ENCODE results near the gene CYP4X1.
"Not testable (repeated sequence)": the region's sequence is repeated elsewhere in the genome, so short reads cannot be mapped to it uniquely, and the experiment has no call there.

CYP4X1 gene, protein sequence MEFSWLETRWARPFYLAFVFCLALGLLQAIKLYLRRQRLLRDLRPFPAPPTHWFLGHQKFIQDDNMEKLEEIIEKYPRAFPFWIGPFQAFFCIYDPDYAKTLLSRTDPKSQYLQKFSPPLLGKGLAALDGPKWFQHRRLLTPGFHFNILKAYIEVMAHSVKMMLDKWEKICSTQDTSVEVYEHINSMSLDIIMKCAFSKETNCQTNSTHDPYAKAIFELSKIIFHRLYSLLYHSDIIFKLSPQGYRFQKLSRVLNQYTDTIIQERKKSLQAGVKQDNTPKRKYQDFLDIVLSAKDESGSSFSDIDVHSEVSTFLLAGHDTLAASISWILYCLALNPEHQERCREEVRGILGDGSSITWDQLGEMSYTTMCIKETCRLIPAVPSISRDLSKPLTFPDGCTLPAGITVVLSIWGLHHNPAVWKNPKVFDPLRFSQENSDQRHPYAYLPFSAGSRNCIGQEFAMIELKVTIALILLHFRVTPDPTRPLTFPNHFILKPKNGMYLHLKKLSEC

DNA sequence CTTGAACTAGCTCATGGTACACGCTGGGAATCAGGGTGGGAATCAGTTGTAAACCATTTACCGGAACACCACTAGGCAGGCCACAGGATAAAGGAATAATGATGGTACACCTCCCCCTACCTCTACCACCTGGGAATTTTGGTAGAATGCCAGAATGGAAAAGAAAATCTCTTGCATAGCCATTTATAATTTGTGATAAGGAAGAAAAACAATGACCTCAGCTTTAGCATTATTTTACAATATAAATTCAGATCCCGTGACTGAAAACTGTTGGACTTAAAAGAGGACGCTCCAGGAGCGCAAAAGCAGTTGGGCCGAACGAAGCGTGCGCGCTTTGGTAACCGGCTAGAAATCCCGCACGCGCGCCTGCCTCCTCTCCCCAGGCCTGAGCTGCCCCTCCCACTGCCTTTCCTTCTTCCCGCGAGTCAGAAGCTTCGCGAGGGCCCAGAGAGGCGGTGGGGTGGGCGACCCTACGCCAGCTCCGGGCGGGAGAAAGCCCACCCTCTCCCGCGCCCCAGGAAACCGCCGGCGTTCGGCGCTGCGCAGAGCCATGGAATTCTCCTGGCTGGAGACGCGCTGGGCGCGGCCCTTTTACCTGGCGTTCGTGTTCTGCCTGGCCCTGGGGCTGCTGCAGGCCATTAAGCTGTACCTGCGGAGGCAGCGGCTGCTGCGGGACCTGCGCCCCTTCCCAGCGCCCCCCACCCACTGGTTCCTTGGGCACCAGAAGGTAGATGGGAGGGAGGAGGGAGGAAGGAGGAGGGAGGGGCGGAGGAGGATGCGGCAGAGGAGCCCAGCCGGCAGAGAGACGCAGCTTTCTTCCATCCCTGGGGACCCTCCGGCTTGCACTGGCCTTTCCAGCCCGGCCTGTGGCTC lies at the start of gene CYP4X1:
TSS of gene CYP4X1 (plus strand) at position 402 of the 873 bp plus-strand sequence. CDS start at position 551, 149 bp downstream.
- Mint-ChIP-seq H3K36me3 (ENCODE audit: low read depth) (no peaks in the 10 kb centered on the region), H3K4me3 (no peak within 1 kb of the TSS), H3K27me3 (peaks cover 36% of the 10 kb centered on the region), H3K27ac (no peak within 1 kb of the TSS), H3K9me3 (no peaks in the 10 kb centered on the region), H3K4me1 (ENCODE audit: low read depth) (no peaks in the 10 kb centered on the region)
- intact Hi-C loops (cut with micrococcal nuclease): no loop called here

DNA sequence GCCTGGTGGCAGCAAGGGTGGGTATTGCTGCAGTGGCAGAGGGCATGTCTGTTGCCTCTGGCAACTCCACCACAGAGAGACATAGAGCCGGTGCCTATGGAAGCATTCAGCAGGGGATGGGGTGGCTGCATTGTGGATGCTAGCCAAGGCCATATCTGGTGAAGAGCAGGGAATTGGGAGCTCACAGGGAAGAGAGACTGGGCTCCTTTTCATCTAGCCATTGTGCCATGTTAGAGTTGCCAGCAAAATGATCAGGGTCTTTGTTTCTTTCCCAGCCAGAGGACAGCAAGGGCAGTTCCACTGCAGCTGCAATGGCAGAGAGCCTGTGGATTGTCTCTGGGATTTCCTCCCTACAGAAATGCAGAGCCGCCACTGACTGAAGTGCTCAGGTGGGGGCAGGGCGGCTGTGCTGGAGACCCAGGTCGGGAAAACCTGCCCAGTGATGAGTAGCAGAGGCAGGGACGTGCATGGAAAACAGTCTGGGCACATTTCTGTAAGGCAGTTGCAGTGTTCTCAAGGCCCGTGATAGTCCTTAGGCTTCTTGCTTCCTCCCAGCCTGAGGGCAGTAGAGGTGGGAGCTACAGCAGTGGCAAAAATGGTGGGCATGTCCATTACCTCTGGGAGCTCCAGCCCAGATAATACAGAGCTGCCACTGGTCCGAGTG lies 40.2 kb upstream of the CYP4X1 start:
- intact Hi-C loops (cut with micrococcal nuclease): no loop called here
- no peaks in the 10 kb centered on the region for H3K4me1 Mint-ChIP-seq (ENCODE audit: low read depth)
- H3K27me3 Mint-ChIP-seq: peaks cover 11% of the 10 kb centered on the region
- H3K9me3 Mint-ChIP-seq: no peaks in the 10 kb centered on the region
- H3K27ac Mint-ChIP-seq: no peak overlapping the region
- no peaks in the 10 kb centered on the region for H3K36me3 Mint-ChIP-seq (ENCODE audit: low read depth)
- H3K4me3 Mint-ChIP-seq: no peak overlapping the region

DNA sequence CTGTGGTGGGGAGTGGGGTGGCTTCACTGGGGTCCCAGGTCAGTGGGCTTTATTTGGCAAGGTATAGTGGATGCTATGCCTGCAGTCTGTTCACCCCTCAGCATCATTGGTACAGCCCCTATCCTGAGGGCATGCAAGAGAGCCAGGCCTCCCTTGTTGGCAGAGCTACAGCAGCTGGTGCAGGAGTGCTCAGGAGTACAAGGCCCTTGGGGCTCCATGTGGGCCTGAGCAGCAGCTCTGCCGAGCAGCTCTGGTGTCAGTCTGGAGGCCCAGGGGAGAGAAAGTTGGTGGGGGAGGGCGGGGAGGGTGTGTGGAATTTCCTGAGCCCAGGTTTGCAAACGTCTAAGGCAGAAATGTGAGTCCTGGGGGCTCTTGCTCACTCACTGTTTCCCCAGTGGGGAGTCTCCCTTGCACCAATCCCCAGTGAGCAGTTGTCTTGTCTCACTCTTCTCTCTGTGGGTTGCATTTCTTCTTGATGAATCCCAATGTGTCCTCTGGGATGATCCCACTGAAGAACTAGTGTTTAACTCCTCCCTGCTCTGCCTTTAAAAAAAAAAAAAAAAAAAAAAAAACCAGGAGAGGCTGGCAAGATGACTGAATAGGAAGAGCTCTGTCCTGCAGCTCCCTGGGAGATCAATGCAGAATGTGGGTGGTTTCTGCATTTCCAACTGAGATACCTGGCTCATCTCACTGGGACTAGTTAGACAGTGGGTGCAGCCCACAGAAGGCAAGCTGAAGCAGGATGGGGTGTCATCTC lies 39.5 kb upstream of the CYP4X1 start:
- intact Hi-C loops (cut with micrococcal nuclease): no loop called here
- Mint-ChIP-seq H3K36me3 (ENCODE audit: low read depth) (no peaks in the 10 kb centered on the region), H3K4me3 (no peak overlapping the region), H3K4me1 (ENCODE audit: low read depth) (no peaks in the 10 kb centered on the region), H3K27ac (no peak overlapping the region), H3K9me3 (no peaks in the 10 kb centered on the region), H3K27me3 (peaks cover 11% of the 10 kb centered on the region)

DNA sequence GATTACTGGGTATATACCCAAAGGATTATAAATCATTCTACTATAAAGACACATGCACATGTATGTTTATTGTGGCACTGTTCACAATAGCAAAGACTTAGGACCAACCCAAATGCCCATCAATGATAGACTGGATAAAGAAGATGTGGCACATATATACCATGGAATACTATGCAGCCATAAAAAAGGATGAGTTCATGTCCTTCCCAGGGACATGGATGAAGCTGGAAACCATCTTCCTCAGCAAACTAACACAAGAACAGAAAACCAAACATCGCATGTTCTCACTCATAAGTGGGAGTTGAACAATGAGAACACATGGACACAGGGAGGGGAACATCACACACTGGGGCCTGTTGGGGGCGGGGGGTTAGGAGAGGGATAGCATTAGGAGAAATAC lies 32.9 kb upstream of the CYP4X1 start:
- H3K4me1 Mint-ChIP-seq (ENCODE audit: low read depth); H3K9me3 Mint-ChIP-seq; H3K27ac Mint-ChIP-seq; H3K36me3 Mint-ChIP-seq (ENCODE audit: low read depth); H3K4me3 Mint-ChIP-seq; H3K27me3 Mint-ChIP-seq; intact Hi-C loops (cut with micrococcal nuclease): not testable (repeated sequence)

DNA sequence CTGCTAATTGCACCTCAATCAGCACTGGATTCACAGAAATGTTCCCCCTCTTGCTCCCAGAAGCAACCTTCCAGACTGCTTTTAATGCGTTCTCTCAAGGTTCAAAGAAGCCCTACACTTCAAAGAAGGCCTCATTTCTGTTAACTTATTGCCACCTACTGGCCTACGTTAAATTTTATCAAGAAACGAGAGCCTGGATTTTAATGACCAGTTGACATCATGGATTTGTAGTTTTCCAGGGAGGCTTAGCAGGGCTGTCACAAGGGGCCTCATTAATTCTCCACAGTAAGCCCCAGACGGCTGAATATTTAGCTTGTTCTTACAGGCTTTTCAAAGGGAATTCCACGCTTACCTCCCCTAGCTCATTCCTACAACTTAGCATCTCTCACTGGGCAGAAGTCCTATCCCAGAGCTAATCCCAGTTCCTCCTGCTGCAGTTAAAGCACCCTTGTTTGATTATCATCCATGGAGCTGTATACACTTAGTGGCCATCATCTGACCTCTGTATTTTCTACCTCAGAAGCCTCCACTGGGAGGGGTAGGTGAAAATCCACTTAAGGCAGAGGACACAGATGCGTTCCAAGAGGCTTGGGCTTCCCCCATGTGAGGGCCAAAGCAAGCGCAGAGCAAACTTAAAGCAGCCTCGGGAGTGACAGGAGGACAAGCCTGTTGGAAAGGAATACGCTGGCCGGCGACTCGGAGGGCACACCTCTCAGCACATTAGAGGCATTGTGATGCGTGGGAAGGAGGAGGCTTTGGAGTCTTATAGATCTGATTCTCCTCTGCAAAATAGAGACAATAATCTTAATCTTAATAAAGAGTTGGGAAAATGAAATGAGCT lies 32.2 kb upstream of the CYP4X1 start:
- intact Hi-C loops (cut with micrococcal nuclease): no loop called here
- no peak overlapping the region for H3K4me3 Mint-ChIP-seq
- no peaks in the 10 kb centered on the region for H3K9me3 Mint-ChIP-seq
- peaks cover 2% of the 10 kb centered on the region for H3K27me3 Mint-ChIP-seq
- H3K36me3 Mint-ChIP-seq (ENCODE audit: low read depth): no peaks in the 10 kb centered on the region
- H3K27ac Mint-ChIP-seq: no peak overlapping the region
- H3K4me1 Mint-ChIP-seq (ENCODE audit: low read depth): no peaks in the 10 kb centered on the region

DNA sequence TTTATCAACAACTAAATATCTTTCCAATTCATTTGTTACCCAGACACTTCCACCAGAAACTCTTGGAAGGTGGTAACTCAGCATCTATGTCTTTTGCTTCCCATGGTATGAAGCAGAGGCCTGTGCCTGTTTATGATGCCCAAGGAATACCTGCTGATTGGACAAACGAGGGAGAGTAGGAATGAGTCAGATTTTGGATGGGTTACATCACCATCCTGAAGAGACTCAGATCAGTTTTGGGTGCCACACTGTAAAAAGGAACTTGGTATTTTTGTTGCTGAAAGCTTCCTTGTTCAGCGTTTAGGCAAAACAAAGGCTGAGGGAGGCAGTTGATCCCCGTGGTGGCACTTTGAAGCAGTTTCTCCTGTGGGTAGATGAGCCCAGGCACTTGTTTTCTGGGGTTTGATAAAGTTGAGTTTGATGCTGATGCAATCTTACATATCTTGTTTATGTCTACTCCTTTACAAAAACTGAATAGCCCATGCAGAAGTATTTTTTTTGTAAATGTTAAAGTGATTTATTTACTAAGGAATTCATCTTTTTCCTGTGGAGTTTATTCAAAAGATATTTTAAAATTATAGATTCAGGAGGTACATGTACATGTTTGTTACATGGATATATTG lies 26.7 kb upstream of the CYP4X1 start:
- Mint-ChIP-seq H3K27me3 (peaks cover 9% of the 10 kb centered on the region), H3K4me3 (no peak overlapping the region)
- intact Hi-C loops (cut with micrococcal nuclease): no loop called here

DNA sequence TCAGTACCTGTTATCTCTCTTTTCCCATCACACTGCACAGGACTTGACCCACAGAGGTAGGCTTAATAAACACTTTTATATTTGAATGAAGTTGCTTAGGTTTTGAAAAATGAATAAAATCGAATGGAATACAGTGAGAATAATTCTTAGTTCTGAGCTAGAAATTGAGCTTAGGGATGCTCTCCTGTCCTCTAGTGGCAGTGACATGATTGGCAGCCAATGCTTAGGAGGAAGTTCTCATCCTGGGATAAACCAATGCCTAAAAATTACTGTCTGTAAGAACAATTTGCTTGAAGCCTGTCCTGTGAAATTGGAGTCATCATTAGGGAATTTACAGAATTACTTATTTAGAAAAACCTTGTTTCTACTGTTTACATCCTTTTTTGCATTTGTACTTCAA lies 21.3 kb upstream of the CYP4X1 start:
- intact Hi-C loops (cut with micrococcal nuclease): no loop called here
- H3K27me3 Mint-ChIP-seq: peaks cover 13% of the 10 kb centered on the region
- H3K36me3 Mint-ChIP-seq (ENCODE audit: low read depth): no peaks in the 10 kb centered on the region
- no peak overlapping the region for H3K27ac Mint-ChIP-seq
- no peaks in the 10 kb centered on the region for H3K9me3 Mint-ChIP-seq
- no peaks in the 10 kb centered on the region for H3K4me1 Mint-ChIP-seq (ENCODE audit: low read depth)
- no peak overlapping the region for H3K4me3 Mint-ChIP-seq

More for the DNA sequence above, 26.7 kb upstream of the CYP4X1 start:
- Mint-ChIP-seq H3K4me1 (ENCODE audit: low read depth) (no peaks in the 10 kb centered on the region), H3K9me3 (no peaks in the 10 kb centered on the region), H3K36me3 (ENCODE audit: low read depth) (no peaks in the 10 kb centered on the region), H3K27ac (no peak overlapping the region)

DNA sequence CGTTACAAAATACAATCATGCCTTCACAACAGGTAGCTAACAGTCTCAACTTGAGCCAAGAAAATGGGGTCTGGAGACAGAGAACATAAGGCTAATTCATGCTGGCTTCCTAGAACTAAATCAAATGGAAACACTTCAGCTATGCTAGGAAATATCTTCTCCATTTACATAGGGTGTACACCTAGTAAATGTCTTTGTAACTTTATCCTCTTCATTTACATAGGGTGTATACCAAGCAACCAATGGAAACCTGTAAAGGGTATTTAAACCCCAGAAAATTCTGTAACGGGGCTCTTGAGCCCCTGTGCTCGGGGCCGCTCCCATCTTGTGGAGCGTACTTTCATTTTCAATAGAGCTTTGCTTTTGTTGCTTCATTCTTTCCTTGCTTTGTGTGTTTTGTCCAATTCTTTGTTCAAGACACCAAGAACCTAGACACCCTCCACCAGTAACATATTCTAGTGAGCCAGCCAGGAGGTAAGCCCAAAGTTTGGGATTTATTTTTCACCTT lies 19.5 kb upstream of the CYP4X1 start:
- no peak overlapping the region for H3K4me3 Mint-ChIP-seq
- no peaks in the 10 kb centered on the region for H3K9me3 Mint-ChIP-seq
- H3K27ac Mint-ChIP-seq: no peak overlapping the region
- intact Hi-C loops (cut with micrococcal nuclease): no loop called here
- no peaks in the 10 kb centered on the region for H3K36me3 Mint-ChIP-seq (ENCODE audit: low read depth)
- H3K4me1 Mint-ChIP-seq (ENCODE audit: low read depth): no peaks in the 10 kb centered on the region
- H3K27me3 Mint-ChIP-seq: peaks cover 10% of the 10 kb centered on the region

DNA sequence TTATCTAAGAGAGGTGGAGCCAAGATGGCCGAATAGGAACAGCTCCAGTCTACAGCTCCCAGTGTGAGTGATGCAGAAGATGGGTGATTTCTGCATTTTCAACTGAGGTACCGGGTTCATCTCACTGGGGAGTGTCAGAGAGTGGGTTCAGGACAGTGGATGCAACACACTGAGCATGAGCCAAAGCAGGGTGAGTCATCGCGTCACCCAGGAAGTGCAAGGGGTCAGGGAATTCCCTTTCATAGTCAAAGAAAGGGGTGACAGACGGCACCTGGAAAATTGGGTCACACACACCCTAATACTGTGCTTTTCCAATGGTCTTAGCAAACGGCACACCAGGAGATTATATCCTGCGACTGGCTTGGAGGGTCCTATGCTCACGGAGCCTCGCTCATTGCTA lies 17.0 kb upstream of the CYP4X1 start:
- H3K9me3 Mint-ChIP-seq; H3K4me3 Mint-ChIP-seq; H3K27ac Mint-ChIP-seq; H3K4me1 Mint-ChIP-seq (ENCODE audit: low read depth); H3K36me3 Mint-ChIP-seq (ENCODE audit: low read depth); H3K27me3 Mint-ChIP-seq; intact Hi-C loops (cut with micrococcal nuclease): not testable (repeated sequence)

DNA sequence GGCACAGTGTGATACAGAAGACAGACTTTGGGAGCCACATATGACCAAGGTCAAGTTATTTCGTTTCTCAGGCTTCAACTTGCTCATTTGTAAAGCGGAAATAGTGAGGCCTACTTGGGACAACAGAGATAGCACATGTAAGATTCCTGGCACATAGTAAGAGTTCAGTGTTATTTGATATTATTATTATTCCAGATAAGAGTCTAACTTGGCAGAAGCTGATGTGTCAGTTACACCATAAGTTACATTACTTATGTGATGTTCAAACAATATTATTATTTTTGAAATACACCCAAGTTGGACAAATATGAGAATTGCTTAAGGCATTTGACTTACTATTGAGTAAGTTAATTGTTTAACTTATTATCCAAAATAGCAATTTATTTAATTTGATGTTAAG lies 10.2 kb upstream of the CYP4X1 start:
- H3K27me3 Mint-ChIP-seq: peaks cover 5% of the 10 kb centered on the region
- intact Hi-C loops (cut with micrococcal nuclease): no loop called here
- no peak overlapping the region for H3K4me3 Mint-ChIP-seq
- H3K36me3 Mint-ChIP-seq (ENCODE audit: low read depth): no peaks in the 10 kb centered on the region
- H3K9me3 Mint-ChIP-seq: no peaks in the 10 kb centered on the region
- H3K27ac Mint-ChIP-seq: no peak overlapping the region
- no peaks in the 10 kb centered on the region for H3K4me1 Mint-ChIP-seq (ENCODE audit: low read depth)

DNA sequence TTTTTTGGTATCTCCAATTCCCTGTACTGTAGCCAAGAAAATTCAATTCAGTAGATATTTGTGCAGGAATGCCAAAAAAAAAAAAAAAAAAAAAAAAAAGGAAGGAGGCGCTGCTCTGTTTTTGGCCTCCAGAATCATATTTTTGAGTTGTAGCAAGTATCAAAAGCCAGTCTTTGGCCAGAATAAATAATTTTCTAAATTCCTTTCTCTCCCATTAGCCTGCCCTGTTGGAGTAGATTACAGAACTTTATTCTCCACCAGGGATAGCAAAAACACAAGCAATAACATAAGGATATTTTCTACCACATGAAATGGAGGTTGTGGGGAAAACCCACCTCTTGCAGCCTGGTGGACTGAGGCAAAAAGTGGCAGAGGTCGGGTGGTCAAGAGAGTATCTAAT lies 2.4 kb upstream of the CYP4X1 start:
- Mint-ChIP-seq H3K4me3 (no peak overlapping the region), H3K4me1 (ENCODE audit: low read depth) (no peaks in the 10 kb centered on the region), H3K27me3 (peaks cover 34% of the 10 kb centered on the region), H3K27ac (no peak overlapping the region), H3K36me3 (ENCODE audit: low read depth) (no peaks in the 10 kb centered on the region), H3K9me3 (no peaks in the 10 kb centered on the region)
- intact Hi-C loops (cut with micrococcal nuclease): no loop called here

DNA sequence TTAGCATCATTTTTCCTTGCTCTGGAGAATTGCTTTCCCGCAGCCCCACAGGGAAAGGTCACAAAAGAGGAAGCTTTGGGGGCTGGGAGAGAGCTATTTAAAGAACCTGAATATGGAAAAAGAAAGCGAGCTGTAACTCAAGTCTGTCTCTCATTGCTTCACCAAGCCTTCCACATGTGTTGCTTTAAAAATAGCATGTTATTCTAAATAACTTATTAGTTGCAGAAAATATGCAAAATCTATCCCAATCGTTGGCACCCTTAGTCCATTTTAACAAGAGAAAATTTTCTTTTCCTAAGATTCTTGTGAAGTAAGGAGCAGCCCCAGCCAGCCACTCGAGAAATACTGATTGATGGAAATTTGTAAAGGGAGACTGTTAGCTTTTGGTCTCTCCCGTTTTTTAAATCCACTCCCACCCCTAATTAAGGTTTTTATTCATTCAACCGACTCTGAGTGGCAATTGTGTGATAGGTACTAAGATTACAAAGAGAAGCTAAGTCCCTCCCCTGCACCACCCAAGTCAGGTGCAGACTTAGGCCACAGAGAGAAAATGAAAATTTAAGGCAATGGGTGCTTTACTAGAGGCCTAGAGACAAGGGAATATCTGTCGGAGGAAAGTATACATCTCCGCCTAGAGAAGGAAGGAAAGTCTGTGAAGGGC lies 802 bp downstream of the CYP4X1 start:
- H3K27me3 Mint-ChIP-seq: peaks cover 36% of the 10 kb centered on the region
- no peaks in the 10 kb centered on the region for H3K9me3 Mint-ChIP-seq
- intact Hi-C loops (cut with micrococcal nuclease): no loop called here
- no peak overlapping the region for H3K4me3 Mint-ChIP-seq
- H3K27ac Mint-ChIP-seq: no peak overlapping the region
- no peaks in the 10 kb centered on the region for H3K4me1 Mint-ChIP-seq (ENCODE audit: low read depth)
- H3K36me3 Mint-ChIP-seq (ENCODE audit: low read depth): no peaks in the 10 kb centered on the region

Data from dendritic cell treated with granulocyte-macrophage colony-stimulating factor and Interleukin-4, amounts not matched to agents 40 ng/mL and 50 ng/mL, for 4 days (primary cell).